HG02938 (cell line): Measurements from ENCODE around the gene RBM34.
"Not testable (repeated sequence)": the region's sequence is repeated elsewhere in the genome, so short reads cannot be mapped to it uniquely, and the experiment has no call there.

Source experiments
- ATAC-seq: cut with Tn5 transposase; IDR thresholded peaks from one replicate; pipeline ENCODE4 v1.9.1; 2021; ENCODE audit warnings: mild to moderate bottlenecking, moderate library complexity; ENCODE audit not compliant: unreplicated experiment

RBM34 gene, protein sequence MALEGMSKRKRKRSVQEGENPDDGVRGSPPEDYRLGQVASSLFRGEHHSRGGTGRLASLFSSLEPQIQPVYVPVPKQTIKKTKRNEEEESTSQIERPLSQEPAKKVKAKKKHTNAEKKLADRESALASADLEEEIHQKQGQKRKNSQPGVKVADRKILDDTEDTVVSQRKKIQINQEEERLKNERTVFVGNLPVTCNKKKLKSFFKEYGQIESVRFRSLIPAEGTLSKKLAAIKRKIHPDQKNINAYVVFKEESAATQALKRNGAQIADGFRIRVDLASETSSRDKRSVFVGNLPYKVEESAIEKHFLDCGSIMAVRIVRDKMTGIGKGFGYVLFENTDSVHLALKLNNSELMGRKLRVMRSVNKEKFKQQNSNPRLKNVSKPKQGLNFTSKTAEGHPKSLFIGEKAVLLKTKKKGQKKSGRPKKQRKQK

DNA sequence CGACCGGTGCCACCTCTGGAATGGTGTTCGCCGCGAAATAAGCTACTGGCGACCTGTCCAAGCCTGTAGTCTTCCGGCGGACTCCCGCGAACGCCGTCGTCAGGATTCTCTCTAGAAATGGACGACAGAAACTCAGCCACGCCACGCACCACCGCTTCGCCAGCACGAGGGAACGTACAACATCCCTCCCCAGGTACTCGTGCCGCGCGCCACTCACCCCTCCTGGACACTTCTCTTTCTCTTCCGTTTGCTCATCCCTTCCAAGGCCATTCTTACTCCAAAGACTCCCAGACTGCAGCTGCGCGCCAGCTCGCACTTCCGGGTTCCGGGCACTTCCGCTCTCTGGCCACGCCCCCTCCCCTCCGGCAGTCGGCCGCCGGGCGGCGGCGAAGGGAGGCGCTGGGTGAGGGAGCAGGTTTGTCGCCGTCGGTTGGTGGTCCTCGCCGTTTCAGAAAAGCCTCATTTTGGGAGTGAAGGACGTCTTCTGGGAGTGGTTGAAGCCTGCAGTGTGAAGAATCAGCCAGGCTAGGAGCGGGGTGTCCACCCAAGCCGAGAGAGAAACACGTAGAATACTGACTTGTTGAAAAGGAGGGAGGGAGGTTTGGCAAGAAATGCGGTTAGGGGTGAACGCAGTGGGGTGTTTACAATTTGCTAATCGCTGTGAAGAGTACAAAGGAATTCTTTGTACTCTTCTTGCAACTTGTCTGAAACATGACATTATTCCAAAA lies at the start of gene RBM34:
Gene RBM34 (minus strand): TSS at position 294 of the 728 bp plus-strand sequence. CDS start 24 bp downstream, at position 270.
- ATAC-seq: peak; percentile 90

- no peak for ATAC-seq
Measured at GRCh38 chr1:235207209-235207565, 46.1 kb upstream of the RBM34 start.

DNA sequence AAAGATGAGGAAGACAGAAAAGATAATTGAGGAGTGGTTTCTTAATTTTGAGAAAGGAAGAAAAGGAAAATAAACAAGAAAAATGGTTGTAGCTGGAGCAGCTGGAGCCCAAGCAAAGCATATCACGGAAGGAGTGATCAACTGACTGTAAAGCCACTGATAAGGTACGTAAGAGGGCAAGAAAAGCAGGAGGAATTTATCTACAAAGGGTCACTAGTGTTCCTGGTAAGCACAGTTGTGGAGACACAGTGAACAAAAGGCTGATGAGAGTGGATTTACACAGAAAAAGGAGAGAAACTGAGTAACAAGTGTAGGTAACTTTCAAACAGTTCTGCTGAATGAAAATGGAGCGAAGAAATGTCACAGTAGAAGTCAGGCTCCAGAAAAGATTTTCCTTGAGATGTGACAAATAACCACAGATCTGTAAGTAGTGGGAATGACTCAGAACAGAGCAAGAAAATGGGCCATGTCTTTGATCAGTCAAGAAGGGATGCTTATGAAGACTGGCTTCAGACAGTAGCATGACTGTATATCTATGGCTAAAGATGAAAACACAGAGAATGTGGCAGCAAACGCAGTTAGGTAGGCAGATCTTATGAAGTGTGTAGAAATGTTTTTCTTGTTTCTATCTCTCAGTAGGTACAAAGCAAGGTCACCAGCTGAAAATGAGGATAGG lies 45.6 kb upstream of the RBM34 start:
- ATAC-seq: no peak

- ATAC-seq: no peak
Measured at GRCh38 chr1:235205687-235206086, 44.6 kb upstream of the RBM34 start.

DNA sequence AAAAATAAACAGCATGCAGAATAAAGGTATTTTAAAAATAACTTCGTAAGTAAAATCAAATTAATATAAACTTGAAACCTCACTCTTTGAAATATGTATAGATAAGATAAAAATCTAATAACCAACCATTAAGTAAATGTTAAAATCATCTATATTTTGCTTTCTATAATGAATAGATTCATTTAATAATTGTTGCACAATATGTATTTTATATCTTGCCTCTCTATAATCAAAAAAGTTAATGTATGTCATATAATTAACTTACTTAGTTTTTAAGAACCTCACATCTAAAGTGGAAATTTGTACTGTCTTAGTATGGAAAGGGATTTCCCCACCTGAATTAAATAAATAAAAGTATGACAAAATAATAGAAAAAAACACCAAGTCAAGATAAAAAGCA lies 42.4 kb upstream of the RBM34 start:
- no peak for ATAC-seq

GRCh38 chr1:235202447-235202846 lies 41.4 kb upstream of the RBM34 start:
- not testable (repeated sequence) for ATAC-seq

GRCh38 chr1:235199441-235199840 lies 38.4 kb upstream of the RBM34 start:
- no peak for ATAC-seq

GRCh38 chr1:235190431-235190830 lies 29.4 kb upstream of the RBM34 start:
- no peak for ATAC-seq

- ATAC-seq: no peak
Measured at GRCh38 chr1:235187316-235187715, 26.3 kb upstream of the RBM34 start.

GRCh38 chr1:235181561-235182245 lies 20.7 kb upstream of the RBM34 start:
- ATAC-seq: no peak

DNA sequence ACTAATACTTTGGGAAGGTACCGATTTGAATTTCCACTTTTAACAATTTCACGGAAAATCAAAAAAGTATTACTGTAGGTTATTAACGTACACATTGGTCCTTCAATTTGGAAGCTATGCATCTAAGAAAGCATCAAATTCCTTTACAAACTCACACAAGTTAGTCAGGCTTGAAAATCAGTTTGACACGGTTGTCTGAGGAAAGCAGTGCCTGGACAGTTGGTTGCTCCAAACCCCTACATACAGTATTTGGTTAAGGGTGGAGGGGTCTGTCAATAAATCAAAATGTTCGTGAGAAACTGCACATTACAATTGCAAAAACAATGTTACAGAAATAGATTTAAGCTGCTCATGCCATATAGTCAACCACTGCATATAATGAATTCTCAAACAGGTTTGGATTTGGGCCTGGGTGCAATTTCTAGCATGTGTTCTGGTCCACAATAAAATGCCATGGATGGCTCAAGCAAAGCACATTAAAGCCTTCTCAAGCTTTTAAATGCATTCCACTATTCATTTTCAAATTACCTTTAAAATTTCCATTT lies 19.9 kb upstream of the RBM34 start:
- no peak for ATAC-seq

DNA sequence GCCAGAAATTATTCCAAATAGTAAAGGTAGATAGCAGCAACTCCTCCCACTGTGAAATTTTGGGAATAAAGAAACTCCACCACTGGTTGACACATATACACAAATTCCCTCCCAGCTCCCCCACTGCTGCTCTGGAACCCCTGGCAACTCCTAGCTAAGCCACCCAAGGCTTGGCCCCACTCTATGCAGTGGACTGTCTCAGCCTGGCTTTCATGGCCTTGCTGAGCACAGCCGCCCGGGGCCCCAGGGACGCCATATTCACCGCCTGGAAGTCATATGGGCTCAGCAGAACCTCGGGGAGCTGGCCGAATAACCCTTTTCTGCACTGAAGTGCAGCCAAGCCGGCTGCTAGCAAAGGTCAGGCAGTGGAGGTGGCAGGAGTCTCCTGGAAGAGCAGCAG lies 15.4 kb upstream of the RBM34 start:
- no peak for ATAC-seq

DNA sequence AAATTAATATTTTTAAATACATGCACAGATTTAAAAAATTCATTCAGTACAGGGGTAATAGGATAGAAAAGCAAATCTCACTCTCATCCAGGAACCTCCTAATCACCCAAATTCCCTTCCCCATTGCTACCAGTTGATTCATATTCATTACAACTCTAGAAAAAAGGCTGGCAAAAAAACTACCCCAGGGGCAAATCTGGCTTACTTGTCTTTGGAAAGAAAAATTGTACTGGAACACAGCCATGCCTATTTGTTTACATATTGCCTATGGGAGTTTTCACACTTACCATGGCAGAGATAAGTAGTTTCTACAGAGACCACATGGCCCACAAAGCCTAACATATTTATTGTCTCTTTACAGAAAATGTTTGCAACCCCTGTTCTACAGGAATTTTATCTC lies 8.9 kb upstream of the RBM34 start:
- ATAC-seq: no peak

- no peak for ATAC-seq
Measured at GRCh38 chr1:235168375-235168774, 7.3 kb upstream of the RBM34 start.

GRCh38 chr1:235161685-235162327 lies 756 bp upstream of the RBM34 start:
- no peak for ATAC-seq

DNA sequence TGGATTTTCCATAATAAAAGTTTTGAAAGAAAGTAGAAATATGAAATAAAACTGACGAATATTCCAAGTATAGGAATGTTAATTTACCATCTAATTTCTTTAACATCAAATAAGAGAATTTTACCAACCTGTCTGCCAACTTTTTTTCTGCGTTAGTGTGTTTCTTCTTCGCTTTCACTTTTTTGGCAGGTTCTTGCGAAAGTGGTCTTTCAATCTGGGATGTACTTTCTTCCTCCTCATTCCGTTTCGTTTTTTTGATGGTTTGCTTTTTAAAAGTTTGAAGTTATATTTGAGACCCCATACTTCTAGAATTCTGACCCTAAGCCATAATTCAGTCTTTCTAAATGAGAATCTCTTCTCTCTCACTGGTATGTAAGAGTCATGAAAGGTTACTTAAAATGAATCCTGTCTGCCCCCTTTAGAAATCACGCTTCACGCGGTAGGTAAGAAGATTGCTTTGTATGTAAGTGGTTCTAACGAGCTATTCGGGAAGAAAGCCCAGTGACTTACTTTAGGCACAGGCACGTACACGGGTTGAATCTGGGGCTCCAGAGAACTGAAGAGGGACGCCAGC lies 580 bp downstream of the RBM34 start:
- peak; percentile 45 for ATAC-seq

- not testable (repeated sequence) for ATAC-seq
Measured at GRCh38 chr1:235159930-235160329, 1.1 kb downstream of the RBM34 start.

- not testable (repeated sequence) for ATAC-seq
Measured at GRCh38 chr1:235159284-235159683, 1.8 kb downstream of the RBM34 start.

- no peak for ATAC-seq
Measured at GRCh38 chr1:235158680-235159079, 2.4 kb downstream of the RBM34 start.

DNA sequence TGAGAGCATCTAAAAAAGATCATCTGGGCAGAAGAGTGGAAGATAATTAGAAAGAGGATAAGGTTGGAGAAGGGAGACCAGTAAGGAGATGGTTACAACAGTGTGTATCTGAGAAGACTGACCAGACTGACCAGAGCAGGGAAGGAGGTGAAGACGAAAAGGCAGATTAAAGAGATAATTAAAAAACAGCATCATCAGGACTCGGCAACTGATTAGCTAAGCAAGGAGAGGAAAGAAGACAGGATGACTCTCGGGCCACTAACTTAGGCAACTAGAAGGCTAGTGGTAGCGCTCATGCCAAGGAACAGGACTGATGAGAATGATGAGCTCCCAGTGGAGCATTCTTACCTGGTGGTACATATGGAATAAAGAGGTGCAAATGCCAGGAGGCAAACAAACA lies 3.9 kb downstream of the RBM34 start:
- ATAC-seq: no peak
